HFF-Myc (cell line): Measurements from ENCODE around the gene AMOTL1.

Experiments used
- DNase-seq: peaks from one replicate; pipeline ENCODE4 v3.0.0-alpha.2; 2011; ENCODE audit warnings: low read depth; ENCODE audit errors: extremely low read depth
- H3K4me3 ChIP-seq: replicated peaks from 2 replicates; pipeline ENCODE4 v1.5.1; 2011; ENCODE audit warnings: low read depth, mild to moderate bottlenecking, control low read depth, low read length
- CTCF ChIP-seq: IDR thresholded peaks from 2 replicates; pipeline ENCODE4 v1.5.1; 2012; ENCODE audit warnings: mild to moderate bottlenecking, low read depth, low read length, control low read depth; ENCODE audit errors: missing control alignments

The AMOTL1 gene

GRCh38 chr11:94767291-94767690 lies 865 bp upstream of the AMOTL1 start:
- no peak for DNase-seq
- TF ChIP-seq CTCF = no peak
- peak overlapping the region; percentile 92; the same call in 1 of the 2 replicates for H3K4me3 ChIP-seq

- peak overlapping the region; percentile 92 for H3K4me3 ChIP-seq
- DNase-seq = no peak
- TF ChIP-seq CTCF = no peak
These were observed 716 bp downstream of the AMOTL1 start for GRCh38 chr11:94768602-94769541.

- DNase-seq = no peak
- H3K4me3 ChIP-seq = peak overlapping the region; percentile 92
- TF ChIP-seq CTCF = no peak
These were observed 1.7 kb downstream of the AMOTL1 start for GRCh38 chr11:94769880-94770279.

- no peak for DNase-seq
- peak overlapping the region; percentile 92 for H3K4me3 ChIP-seq
- no peak for TF ChIP-seq CTCF
These were observed 2.5 kb downstream of the AMOTL1 start for GRCh38 chr11:94770563-94771120.

GRCh38 chr11:94771390-94771789 lies 3.2 kb downstream of the AMOTL1 start:
- no peak for TF ChIP-seq CTCF
- H3K4me3 ChIP-seq = no peak overlapping the region
- DNase-seq = no peak

- no peak for DNase-seq
- no peak for TF ChIP-seq CTCF
These were observed 3.8 kb downstream of the AMOTL1 start for GRCh38 chr11:94771951-94772350.

More at GRCh38 chr11:94771951-94772350, 3.8 kb downstream of the AMOTL1 start:
- H3K4me3 ChIP-seq = no peak overlapping the region
